Fibroblast of upper back skin (primary cell): Measurements from ENCODE around the gene PNMA8A.

Experiments used
- DNase-seq: peaks from one replicate; pipeline ENCODE4 v3.0.0-alpha.2; 2013

Gene PNMA8A

GRCh38 chr19:46426035-46426505 lies 45.3 kb downstream of the PNMA8A start:
- DNase-seq: no peak

DNA sequence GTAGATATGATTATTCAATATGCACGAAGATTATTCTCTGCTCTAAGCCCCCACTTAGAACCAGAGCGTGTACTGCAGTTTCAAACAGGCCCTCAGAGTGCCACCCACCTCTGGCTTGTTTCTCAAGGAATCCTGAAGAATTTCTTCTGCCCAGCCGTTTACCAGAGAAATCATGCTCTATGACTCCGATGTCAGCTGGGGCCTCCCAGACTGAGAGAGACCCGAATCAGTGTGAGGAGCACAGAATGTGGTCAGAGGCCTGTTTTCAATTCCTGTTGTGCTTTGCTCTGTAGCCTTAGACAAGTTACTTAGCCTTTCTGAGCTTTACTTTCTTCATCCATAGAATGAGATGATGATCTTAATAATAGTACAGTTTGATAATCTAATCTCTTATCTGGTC lies 48.2 kb downstream of the PNMA8A start:
- no peak for DNase-seq

GRCh38 chr19:46422344-46422743 lies 49.0 kb downstream of the PNMA8A start:
- DNase-seq: no peak

DNA sequence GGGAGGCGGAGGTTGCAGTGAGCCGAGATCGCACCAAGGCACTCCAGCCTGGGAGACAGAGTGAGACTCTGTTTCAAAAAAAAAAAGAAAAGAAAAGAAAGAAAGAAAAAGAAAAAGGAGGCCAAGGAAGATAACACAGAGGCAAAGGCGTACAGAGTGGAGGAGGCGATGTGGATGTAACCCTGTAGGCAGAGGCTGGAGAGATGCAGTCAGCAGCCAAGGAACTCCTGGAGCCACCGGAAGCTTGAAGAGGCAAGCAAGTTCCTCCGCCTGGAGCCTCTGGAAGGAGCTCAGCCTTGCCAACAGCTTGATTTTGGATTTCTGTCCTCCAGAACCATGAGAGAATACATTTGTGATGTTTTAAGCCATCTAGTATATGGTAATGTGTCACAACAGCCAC lies 51.3 kb downstream of the PNMA8A start:
- no peak for DNase-seq
